Neural progenitor cell (in vitro differentiated cells): ENCODE results near the gene NINL. TPM values are rescaled to one million over a fixed set of nuclear protein-coding genes. Genes with fewer than 3 reads are reported as not detected.

Experiments used
- DNase-seq: peaks from one replicate; pipeline ENCODE4 v3.0.0-alpha.2; 2016; ENCODE audit warnings: low spot score
- H2AFZ ChIP-seq: fragments of 200-600 bp; sonication (generic); replicated peaks from 2 replicates; pipeline ENCODE4 v1.6.1; 2016; ENCODE audit warnings: antibody characterized with exemption
- H3F3A ChIP-seq: fragments of 200-600 bp; sonication (generic); 2 replicates; pipeline ENCODE4 v1.6.1; 2016; ENCODE audit warnings: antibody characterized with exemption, low read depth
- H3K27ac ChIP-seq: fragments of 200-600 bp; sonication (generic); 2 replicates; pipeline ENCODE4 v1.5.1; 2016; ENCODE audit warnings: mild to moderate bottlenecking
- H3K27me3 ChIP-seq: fragments of 200-600 bp; sonication (generic); 2 replicates; pipeline ENCODE4 v1.6.1; 2016; ENCODE audit warnings: mild to moderate bottlenecking, moderate library complexity
- H3K36me3 ChIP-seq: fragments of 200-600 bp; sonication (generic); 2 replicates; pipeline ENCODE4 v1.5.1; 2016
- H3K4me1 ChIP-seq: fragments of 200-600 bp; sonication (generic); 2 replicates; pipeline ENCODE4 v1.6.1; 2016; ENCODE audit warnings: mixed run types
- H3K4me2 ChIP-seq: fragments of 200-600 bp; sonication (generic); 2 replicates; pipeline ENCODE4 v1.6.1; 2016
- H3K4me3 ChIP-seq: fragments of 200-600 bp; sonication (generic); 2 replicates; pipeline ENCODE4 v1.5.1; 2016
- H3K79me2 ChIP-seq: fragments of 200-600 bp; sonication (generic); 2 replicates; pipeline ENCODE4 v1.6.1; 2016; ENCODE audit warnings: low read depth
- H3K9ac ChIP-seq: fragments of 200-600 bp; sonication (generic); 2 replicates; pipeline ENCODE4 v1.6.1; 2016
- H3K9me3 ChIP-seq: fragments of 200-600 bp; sonication (generic); 2 replicates; pipeline ENCODE4 v1.5.1; 2016; ENCODE audit warnings: low read depth
- H4K20me1 ChIP-seq: fragments of 200-600 bp; sonication (generic); 2 replicates; pipeline ENCODE4 v1.6.1; 2016; ENCODE audit warnings: low read depth
- H3K27ac Mint-ChIP-seq: 3 replicates; pipeline ENCODE4 v1.8.0; 2021; ENCODE audit warnings: mixed read lengths
- H3K27me3 Mint-ChIP-seq: 2 replicates; pipeline ENCODE4 v1.8.0; 2022; ENCODE audit warnings: low read depth, mild to moderate bottlenecking, inconsistent platforms, moderate library complexity, mixed read lengths; ENCODE audit not compliant: insufficient read depth
- H3K36me3 Mint-ChIP-seq: 3 replicates; pipeline ENCODE4 v1.8.0; 2021; ENCODE audit warnings: mixed read lengths
- H3K4me1 Mint-ChIP-seq: 3 replicates; pipeline ENCODE4 v1.8.0; 2021; ENCODE audit warnings: mixed read lengths
- H3K4me3 Mint-ChIP-seq: 3 replicates; pipeline ENCODE4 v1.8.0; 2021; ENCODE audit warnings: mild to moderate bottlenecking, moderate library complexity, mixed read lengths
- H3K9me3 Mint-ChIP-seq: 3 replicates; pipeline ENCODE4 v1.8.0; 2020; ENCODE audit warnings: mixed read lengths
- CTCF ChIP-seq: fragments of 200-600 bp; sonication (generic); IDR thresholded peaks from 2 replicates; pipeline ENCODE4 v1.5.1; 2017; ENCODE audit warnings: antibody characterized with exemption, mild to moderate bottlenecking
- EZH2 ChIP-seq: fragments of 200-600 bp; sonication (generic); IDR thresholded peaks from 2 replicates; pipeline ENCODE4 v1.6.1; 2017; ENCODE audit warnings: antibody characterized with exemption, mild to moderate bottlenecking, moderate library complexity
- EZH2phosphoT487 ChIP-seq: fragments of 200-600 bp; sonication (generic); IDR thresholded peaks from 2 replicates; pipeline ENCODE4 v1.6.1; 2017; ENCODE audit warnings: antibody characterized with exemption
- total RNA-seq: library from RNA; depleted of rRNA; stranded (reverse); fragments of >200 nt; gene quantifications from 2 replicates; pipeline ENCODE4 v1.2.3, GENCODE V29; 2015; ENCODE audit warnings: low replicate concordance

Gene NINL
- total RNA-seq, 1 donor from 2014 or later, result 21.5 TPM

- H3K9ac ChIP-seq, result no peak overlapping the region
- no peak overlapping the region for H3K27ac ChIP-seq
- Mint-ChIP-seq H3K9me3 (peaks cover 8% of the 10 kb centered on the region), H3K4me3 (no peak overlapping the region), H3K36me3 (peaks cover 5% of the 10 kb centered on the region), H3K27me3 (peaks cover 9% of the 10 kb centered on the region), H3K27ac (no peak overlapping the region), H3K4me1 (no peaks in the 10 kb centered on the region)
- H4K20me1 ChIP-seq, result no peaks in the 10 kb centered on the region
- no peak for TF ChIP-seq EZH2phosphoT487
- no peak for TF ChIP-seq EZH2
- no peak for TF ChIP-seq CTCF
- H3K4me2 ChIP-seq, result no peak overlapping the region
- H2AFZ ChIP-seq, result no peak overlapping the region
- no peaks in the 10 kb centered on the region for H3K79me2 ChIP-seq
- no peaks in the 10 kb centered on the region for H3K9me3 ChIP-seq
- no peak for DNase-seq
- no peak overlapping the region for H3K4me3 ChIP-seq
- no peaks in the 10 kb centered on the region for H3F3A ChIP-seq
- peaks cover under 1% of the 10 kb centered on the region for H3K36me3 ChIP-seq
- no peaks in the 10 kb centered on the region for H3K4me1 ChIP-seq
- peaks cover 2% of the 10 kb centered on the region for H3K27me3 ChIP-seq
Measured at GRCh38 chr20:25629816-25630499, 44.6 kb upstream of the NINL start.

GRCh38 chr20:25626779-25627178 lies 41.4 kb upstream of the NINL start:
- Mint-ChIP-seq H3K4me3 (no peak overlapping the region), H3K36me3 (peaks cover 7% of the 10 kb centered on the region), H3K27ac (no peak overlapping the region), H3K27me3 (peaks cover 8% of the 10 kb centered on the region), H3K9me3 (peaks cover 6% of the 10 kb centered on the region), H3K4me1 (peaks cover 18% of the 10 kb centered on the region)
- H3K79me2 ChIP-seq, result peaks cover 7% of the 10 kb centered on the region
- peaks cover 13% of the 10 kb centered on the region for H3F3A ChIP-seq
- H2AFZ ChIP-seq, result no peak overlapping the region
- no peak for DNase-seq
- H3K27ac ChIP-seq, result no peak overlapping the region
- H3K4me1 ChIP-seq, result peaks cover 7% of the 10 kb centered on the region
- H3K9ac ChIP-seq, result no peak overlapping the region
- H3K36me3 ChIP-seq, result no peaks in the 10 kb centered on the region
- no peaks in the 10 kb centered on the region for H3K9me3 ChIP-seq
- peaks cover 30% of the 10 kb centered on the region for H3K27me3 ChIP-seq
- no peak overlapping the region for H3K4me3 ChIP-seq
- no peak overlapping the region for H3K4me2 ChIP-seq
- no peak for TF ChIP-seq EZH2
- no peak for TF ChIP-seq CTCF
- no peak for TF ChIP-seq EZH2phosphoT487
- H4K20me1 ChIP-seq, result no peaks in the 10 kb centered on the region

GRCh38 chr20:25624500-25624939 lies 39.2 kb upstream of the NINL start:
- Histone ChIP-seq H3K4me1 (peaks cover 7% of the 10 kb centered on the region), H4K20me1 (no peaks in the 10 kb centered on the region), H3K9ac (no peak overlapping the region), H3F3A (peaks cover 13% of the 10 kb centered on the region), H3K9me3 (no peaks in the 10 kb centered on the region), H3K36me3 (no peaks in the 10 kb centered on the region), H3K79me2 (peaks cover 9% of the 10 kb centered on the region), H3K4me2 (peak overlapping the region; percentile 83), H3K27ac (no peak overlapping the region), H3K4me3 (peak overlapping the region; percentile 52), H3K27me3 (peaks cover 31% of the 10 kb centered on the region), H2AFZ (peak overlapping the region; percentile 82)
- H3K36me3 Mint-ChIP-seq, result peaks cover 15% of the 10 kb centered on the region
- H3K4me3 Mint-ChIP-seq, result peak overlapping the region; percentile 86
- no peak for TF ChIP-seq EZH2phosphoT487
- no peak for TF ChIP-seq CTCF
- TF ChIP-seq EZH2, result no peak
- peaks cover 18% of the 10 kb centered on the region for H3K4me1 Mint-ChIP-seq
- peak overlapping the region; percentile 94 for H3K27ac Mint-ChIP-seq
- no peak for DNase-seq
- H3K9me3 Mint-ChIP-seq, result peaks cover 2% of the 10 kb centered on the region
- peaks cover 7% of the 10 kb centered on the region for H3K27me3 Mint-ChIP-seq
